Measurements from ENCODE around the gene HACD4.

The HACD4 gene

GRCh38 chr9:21047281-21047691 lies 15.8 kb upstream of the HACD4 start:
- no peak for TF ChIP-seq TAF1 (IDR thresholded peaks at IDR 0.05; ENCODE audit: low read depth)
- TF ChIP-seq REST (IDR thresholded peaks at IDR 0.05; ENCODE audit: low read depth): no peak
- no peak for TF ChIP-seq ZBTB7A (IDR thresholded peaks at IDR 0.05; ENCODE audit: low read depth)
- no peak for TF ChIP-seq TCF12 (IDR thresholded peaks at IDR 0.05; ENCODE audit: low read depth)
- TF ChIP-seq RAD21 (IDR thresholded peaks at IDR 0.05; ENCODE audit: low read depth): no peak
- no peak for TF ChIP-seq NFIC (IDR thresholded peaks at IDR 0.05)
- TF ChIP-seq MAX (IDR thresholded peaks at IDR 0.05): no peak
- TF ChIP-seq EGR1 (IDR thresholded peaks at IDR 0.05): no peak
- no peak for TF ChIP-seq CEBPB (IDR thresholded peaks at IDR 0.05)
- TF ChIP-seq TEAD4 (IDR thresholded peaks at IDR 0.05): no peak
- no peak for TF ChIP-seq FOXM1 (IDR thresholded peaks at IDR 0.05; ENCODE audit: borderline replicate concordance, low read depth)
- no peak for TF ChIP-seq YY1 (IDR thresholded peaks at IDR 0.05; ENCODE audit: low read depth)

GRCh38 chr9:21043841-21044240 lies 12.4 kb upstream of the HACD4 start:
- TF ChIP-seq TEAD4 (IDR thresholded peaks at IDR 0.05): no peak
- TF ChIP-seq USF1 (IDR thresholded peaks at IDR 0.05): no peak
- no peak for TF ChIP-seq EP300 (IDR thresholded peaks at IDR 0.05; ENCODE audit: borderline replicate concordance)
- TF ChIP-seq ZBTB7A (IDR thresholded peaks at IDR 0.05; ENCODE audit: low read depth): no peak
- no peak for TF ChIP-seq EGR1 (IDR thresholded peaks at IDR 0.05)
- TF ChIP-seq REST (IDR thresholded peaks at IDR 0.05; ENCODE audit: low read depth): no peak
- TF ChIP-seq YY1 (IDR thresholded peaks at IDR 0.05; ENCODE audit: low read depth): no peak

- no peak for TF ChIP-seq CREB1 (IDR thresholded peaks at IDR 0.05; ENCODE audit: low read depth)
- no peak for TF ChIP-seq YY1 (IDR thresholded peaks at IDR 0.05; ENCODE audit: low read depth)
Measured at GRCh38 chr9:21042466-21042865, 11.0 kb upstream of the HACD4 start.

GRCh38 chr9:21039302-21039701 lies 7.9 kb upstream of the HACD4 start:
- TF ChIP-seq TAF1 (IDR thresholded peaks at IDR 0.05; ENCODE audit: low read depth): no peak
- TF ChIP-seq NFIC (IDR thresholded peaks at IDR 0.05): no peak
- no peak for TF ChIP-seq TEAD4 (IDR thresholded peaks at IDR 0.05)
- TF ChIP-seq REST (IDR thresholded peaks at IDR 0.05; ENCODE audit: low read depth): no peak
- TF ChIP-seq YY1 (IDR thresholded peaks at IDR 0.05; ENCODE audit: low read depth): no peak
- no peak for TF ChIP-seq ZBTB7A (IDR thresholded peaks at IDR 0.05; ENCODE audit: low read depth)
- TF ChIP-seq RAD21 (IDR thresholded peaks at IDR 0.05; ENCODE audit: low read depth): no peak
- TF ChIP-seq CREB1 (IDR thresholded peaks at IDR 0.05; ENCODE audit: low read depth): no peak
- TF ChIP-seq EP300 (IDR thresholded peaks at IDR 0.05; ENCODE audit: borderline replicate concordance): no peak
- no peak for TF ChIP-seq MAX (IDR thresholded peaks at IDR 0.05)
- TF ChIP-seq FOXM1 (IDR thresholded peaks at IDR 0.05; ENCODE audit: borderline replicate concordance, low read depth): no peak
- no peak for TF ChIP-seq CEBPB (IDR thresholded peaks at IDR 0.05)
- no peak for TF ChIP-seq TCF12 (IDR thresholded peaks at IDR 0.05; ENCODE audit: low read depth)
- no peak for TF ChIP-seq EGR1 (IDR thresholded peaks at IDR 0.05)
- TF ChIP-seq USF1 (IDR thresholded peaks at IDR 0.05): no peak

- no peak for TF ChIP-seq ZBTB7A (IDR thresholded peaks at IDR 0.05; ENCODE audit: low read depth)
- TF ChIP-seq USF1 (IDR thresholded peaks at IDR 0.05): no peak
- no peak for TF ChIP-seq EGR1 (IDR thresholded peaks at IDR 0.05)
- TF ChIP-seq EP300 (IDR thresholded peaks at IDR 0.05; ENCODE audit: borderline replicate concordance): no peak
- no peak for TF ChIP-seq CREB1 (IDR thresholded peaks at IDR 0.05; ENCODE audit: low read depth)
- TF ChIP-seq CEBPB (IDR thresholded peaks at IDR 0.05): no peak
- TF ChIP-seq TAF1 (IDR thresholded peaks at IDR 0.05; ENCODE audit: low read depth): no peak
- TF ChIP-seq YY1 (IDR thresholded peaks at IDR 0.05; ENCODE audit: low read depth): no peak
Measured at GRCh38 chr9:21037278-21037677, 5.8 kb upstream of the HACD4 start.
